Activated T-cell treated with anti-CD3 and anti-CD28 coated beads, Interleukin-2, amount 50 U/mL, for 72 hours (primary cell): ENCODE results near the gene RTN4. TPM values are rescaled to one million over a fixed set of nuclear protein-coding genes. Genes with fewer than 3 reads are reported as not detected.

ENCODE experiments used
- total RNA-seq, 2 donors: library from RNA; stranded (reverse); gene quantifications; one replicate each; pipeline ENCODE4 v1.2.3, GENCODE V29; 2022

The RTN4 gene
- total RNA-seq, 2 donors from 2014 or later: 78.8 to 83.3 TPM

Other genes starting within 250 kb of the RTN4 start
- gene CLHC1, start 181.8 kb upstream of the RTN4 start, total RNA-seq: 10 to 100 TPM; 12.3 to 15.5 TPM
- gene RPS27A, start 182.2 kb upstream of the RTN4 start, total RNA-seq: 1,000 to 10,000 TPM; 1,242 to 1,391 TPM
- 10 to 100 TPM; 49.8 to 55.7 TPM for gene MTIF2, start 218.8 kb upstream of the RTN4 start, total RNA-seq